HG02642 (cell line): ENCODE measurements around the gene SLC39A13.
A peak's percentile ranks its signal among the peaks of the same experiment; 100 is the strongest.

Experiments
- ATAC-seq: cut with Tn5 transposase; IDR thresholded peaks from one replicate; pipeline ENCODE4 v1.9.1; 2021; ENCODE audit warnings: mild to moderate bottlenecking; ENCODE audit not compliant: unreplicated experiment, poor library complexity

The SLC39A13 gene

GRCh38 chr11:47407746-47408590 lies at the start of gene SLC39A13:
TSS of gene SLC39A13 (plus strand) at chr11:47408590. CDS start at chr11:47410095, 1,505 bp downstream.
- peak; percentile 82 for ATAC-seq

GRCh38 chr11:47358731-47359051 lies 49.7 kb upstream of the SLC39A13 start:
- ATAC-seq, result no peak

- no peak for ATAC-seq
These were observed 49.2 kb upstream of the SLC39A13 start for GRCh38 chr11:47359162-47359561.

- no peak for ATAC-seq
These were observed 48.8 kb upstream of the SLC39A13 start for GRCh38 chr11:47359586-47359985.

GRCh38 chr11:47360341-47360740 lies 48.0 kb upstream of the SLC39A13 start:
- no peak for ATAC-seq

- no peak for ATAC-seq
These were observed 47.0 kb upstream of the SLC39A13 start for GRCh38 chr11:47361419-47361818.

- no peak for ATAC-seq
These were observed 42.3 kb upstream of the SLC39A13 start for GRCh38 chr11:47366020-47366490.

- ATAC-seq, result no peak
These were observed 38.7 kb upstream of the SLC39A13 start for GRCh38 chr11:47369676-47370075.

- ATAC-seq, result no peak
These were observed 36.0 kb upstream of the SLC39A13 start for GRCh38 chr11:47372422-47372821.

- ATAC-seq, result no peak
These were observed 34.3 kb upstream of the SLC39A13 start for GRCh38 chr11:47373876-47374719.

GRCh38 chr11:47374720-47375019 lies 33.7 kb upstream of the SLC39A13 start:
- ATAC-seq, result no peak

- no peak for ATAC-seq
These were observed 33.4 kb upstream of the SLC39A13 start for GRCh38 chr11:47375020-47375419.

- no peak for ATAC-seq
These were observed 32.8 kb upstream of the SLC39A13 start for GRCh38 chr11:47375546-47376085.

- ATAC-seq, result no peak
These were observed 32.3 kb upstream of the SLC39A13 start for GRCh38 chr11:47376107-47376524.

GRCh38 chr11:47376525-47377371 lies 31.6 kb upstream of the SLC39A13 start:
- ATAC-seq, result peak; percentile 35

- no peak for ATAC-seq
These were observed 30.8 kb upstream of the SLC39A13 start for GRCh38 chr11:47377571-47378009.

GRCh38 chr11:47378010-47378835 lies 30.2 kb upstream of the SLC39A13 start, which contains the start of gene SPI1:
TSS of gene SPI1 (minus strand) at chr11:47378547. CDS start at chr11:47378353, 194 bp downstream.
- peak; percentile 81 for ATAC-seq

GRCh38 chr11:47378836-47379170 lies 29.6 kb upstream of the SLC39A13 start:
- peak; percentile 6 for ATAC-seq

GRCh38 chr11:47379317-47379716 lies 29.1 kb upstream of the SLC39A13 start:
- no peak for ATAC-seq
